Left lung (tissue), 10 donors: ENCODE measurements around the gene VSTM2B. TPM values are rescaled to one million over a fixed set of nuclear protein-coding genes. Genes with fewer than 3 reads are reported as not detected.

Experiments used
- ATAC-seq: fragments of 200-7000 bp; cut with Tn5 transposase; one replicate; pipeline ENCODE4 v1.9.1; 2020; ENCODE audit warnings: moderate library complexity
- DNase-seq, 4 donors: peaks; one replicate each; pipeline ENCODE4 v3.0.0-alpha.2; 2013 to 2020
- H3K27ac ChIP-seq, 2 donors: fragments of 200-600 bp; sonication (generic) in 1 of 2; one replicate each; pipeline versions ENCODE4 v1.5.0 to v1.8.0; 2020 to 2021
- H3K27me3 ChIP-seq, 2 donors: fragments of 200-600 bp; sonication (generic) in 1 of 2; one replicate each; pipeline versions ENCODE4 v1.5.0 to v1.8.0; 2020 to 2021
- H3K36me3 ChIP-seq, 2 donors: fragments of 200-600 bp; sonication (generic) in 1 of 2; one replicate each; pipeline versions ENCODE4 v1.5.0 to v1.8.0; 2020 to 2021
- H3K4me1 ChIP-seq, 2 donors: fragments of 200-600 bp; one replicate each; pipeline ENCODE4 v1.8.0; 2021
- H3K4me3 ChIP-seq, 2 donors: fragments of 200-600 bp; sonication (generic) in 1 of 2; one replicate each; pipeline versions ENCODE4 v1.5.0 to v1.8.0; 2020 to 2021; ENCODE audit warnings: mild to moderate bottlenecking in 1 of 2
- H3K9me3 ChIP-seq, 2 donors: fragments of 200-600 bp; sonication (generic) in 1 of 2; one replicate each; pipeline versions ENCODE4 v1.5.0 to v1.8.0; 2020 to 2021
- intact Hi-C, 2 donors: fragments of 100-400 bp; cut with DNase I; formaldehyde crosslinking; loops; one replicate each; pipeline versions ENCODE4 v1.11.2 to v1.14.2; 2022
- polyA plus RNA-seq, 6 donors: library from polyadenylated mRNA; unstranded; fragments of 120-200 nt; gene quantifications; one replicate each; pipeline ENCODE4 v1.2.1, GENCODE V29; 2013; ENCODE audit not compliant: insufficient read length in 6 of 6
- total RNA-seq, 2 donors: library from RNA; stranded (reverse); fragmentation: NEBNext Ultra II Directional; extraction: Animal tissue kit (Norgen Biotek cat#: 25700); gene quantifications; one replicate each; pipeline ENCODE4 v1.2.1, GENCODE V29; 2021
- TF ChIP-seq, protein P1 (sequence below), 2 donors: fragments of 200-600 bp; sonication (generic) in 1 of 2; IDR thresholded peaks; one replicate each; pipeline versions ENCODE4 v1.5.0 to v1.8.0; 2021; ENCODE audit warnings: antibody characterized with exemption in 2 of 2
- donor health status: DM: no; HTN: yes; CAD: no.
- donor health status: DM: no; HTN: no; CAD: no.

The VSTM2B gene
- total and polyA plus RNA-seq, 8 donors = not detected

- intact Hi-C loops = no loop called here
- H3K9me3 ChIP-seq = peaks cover 0 to 9% of the 10 kb centered on the region in 2 donors
- H3K4me1 ChIP-seq = no peaks in the 10 kb centered on the region
- no peaks in the 10 kb centered on the region for H3K36me3 ChIP-seq
- DNase-seq (peak in 1 of 4 donors; percentile 40), ATAC-seq (no peak)
- peaks cover 0 to 50% of the 10 kb centered on the region in 2 donors for H3K27me3 ChIP-seq
- H3K4me3 ChIP-seq = no peak overlapping the region
- H3K27ac ChIP-seq = no peak overlapping the region
- TF ChIP-seq, protein P1, sequence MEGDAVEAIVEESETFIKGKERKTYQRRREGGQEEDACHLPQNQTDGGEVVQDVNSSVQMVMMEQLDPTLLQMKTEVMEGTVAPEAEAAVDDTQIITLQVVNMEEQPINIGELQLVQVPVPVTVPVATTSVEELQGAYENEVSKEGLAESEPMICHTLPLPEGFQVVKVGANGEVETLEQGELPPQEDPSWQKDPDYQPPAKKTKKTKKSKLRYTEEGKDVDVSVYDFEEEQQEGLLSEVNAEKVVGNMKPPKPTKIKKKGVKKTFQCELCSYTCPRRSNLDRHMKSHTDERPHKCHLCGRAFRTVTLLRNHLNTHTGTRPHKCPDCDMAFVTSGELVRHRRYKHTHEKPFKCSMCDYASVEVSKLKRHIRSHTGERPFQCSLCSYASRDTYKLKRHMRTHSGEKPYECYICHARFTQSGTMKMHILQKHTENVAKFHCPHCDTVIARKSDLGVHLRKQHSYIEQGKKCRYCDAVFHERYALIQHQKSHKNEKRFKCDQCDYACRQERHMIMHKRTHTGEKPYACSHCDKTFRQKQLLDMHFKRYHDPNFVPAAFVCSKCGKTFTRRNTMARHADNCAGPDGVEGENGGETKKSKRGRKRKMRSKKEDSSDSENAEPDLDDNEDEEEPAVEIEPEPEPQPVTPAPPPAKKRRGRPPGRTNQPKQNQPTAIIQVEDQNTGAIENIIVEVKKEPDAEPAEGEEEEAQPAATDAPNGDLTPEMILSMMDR (IDR thresholded peaks at IDR 0.05) = no peak
Measured at GRCh38 chr19:29479941-29480340, 45.9 kb upstream of the VSTM2B start.

GRCh38 chr19:29480507-29480906 lies 45.3 kb upstream of the VSTM2B start:
- DNase-seq (peak in 1 of 4 donors; percentile 36), ATAC-seq (no peak)
- Histone ChIP-seq H3K36me3 (no peaks in the 10 kb centered on the region), H3K27ac (no peak overlapping the region), H3K4me1 (no peaks in the 10 kb centered on the region), H3K9me3 (peaks cover 0 to 9% of the 10 kb centered on the region in 2 donors), H3K27me3 (peaks cover 0 to 49% of the 10 kb centered on the region in 2 donors), H3K4me3 (no peak overlapping the region)
- intact Hi-C loops = no loop called here
- TF ChIP-seq, protein P1 (IDR thresholded peaks at IDR 0.05) = no peak

DNA sequence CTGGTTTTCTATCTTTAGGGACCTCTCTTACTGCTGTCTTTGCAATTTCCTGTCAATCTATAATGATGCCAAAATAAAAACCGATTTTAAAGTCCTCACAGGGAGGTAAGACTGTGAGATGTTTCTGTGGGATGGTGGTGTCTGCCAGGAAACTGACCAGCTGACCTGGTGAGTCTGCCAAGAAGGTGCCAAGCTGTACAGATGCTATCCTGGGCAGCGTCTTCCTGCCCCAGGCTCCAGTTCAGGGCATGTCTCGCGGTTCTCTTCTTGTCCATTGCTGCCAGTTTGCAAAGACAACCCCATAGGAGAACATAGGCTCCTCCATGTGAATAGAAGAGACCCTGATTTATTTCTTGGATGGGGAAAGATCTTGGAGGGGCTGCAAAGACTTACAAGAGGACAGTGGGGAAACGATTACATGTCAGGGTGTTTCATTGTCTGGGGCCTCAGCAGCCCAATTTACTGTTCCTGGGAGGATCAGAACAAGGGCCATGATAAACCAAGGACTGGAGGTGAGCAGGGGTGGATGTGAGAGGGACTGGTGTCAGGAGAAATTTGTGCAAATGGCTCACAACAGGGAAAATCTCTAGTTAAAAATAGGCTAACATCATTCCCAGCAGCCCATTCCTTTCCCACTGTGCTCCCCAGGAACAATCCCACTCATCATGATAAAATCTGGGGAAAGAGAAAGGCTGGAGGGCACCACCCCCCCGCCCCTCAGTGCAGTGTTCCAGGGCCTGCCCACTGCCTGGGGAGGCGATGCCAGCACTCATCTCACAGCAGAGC lies 42.7 kb upstream of the VSTM2B start:
- Histone ChIP-seq H3K27ac (no peak overlapping the region), H3K4me1 (no peaks in the 10 kb centered on the region), H3K4me3 (no peak overlapping the region), H3K36me3 (no peaks in the 10 kb centered on the region), H3K27me3 (peaks cover 0 to 35% of the 10 kb centered on the region in 2 donors), H3K9me3 (peaks cover 0 to 9% of the 10 kb centered on the region in 2 donors)
- TF ChIP-seq, protein P1 (IDR thresholded peaks at IDR 0.05) = no peak
- no peak for DNase-seq
- intact Hi-C loops = no loop called here
- no peak for ATAC-seq

DNA sequence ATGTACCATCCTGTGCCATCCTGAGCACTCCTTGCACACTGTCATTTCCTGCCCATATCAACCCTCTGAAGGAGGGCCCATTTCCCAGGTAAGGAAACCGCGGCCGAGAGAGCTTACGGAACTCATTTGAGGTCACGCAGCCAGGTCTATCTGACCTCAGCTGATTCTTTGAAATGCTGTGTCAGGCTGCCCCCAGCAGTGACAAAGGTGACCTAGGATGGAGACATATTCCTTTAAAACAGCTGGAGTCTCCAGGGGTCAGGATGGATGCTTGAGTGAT lies 42.2 kb upstream of the VSTM2B start:
- intact Hi-C loops = no loop called here
- no peak overlapping the region for H3K4me3 ChIP-seq
- no peak overlapping the region for H3K27ac ChIP-seq
- H3K9me3 ChIP-seq = peaks cover 0 to 9% of the 10 kb centered on the region in 2 donors
- no peak for DNase-seq
- TF ChIP-seq, protein P1 (IDR thresholded peaks at IDR 0.05) = no peak
- peaks cover 0 to 32% of the 10 kb centered on the region in 2 donors for H3K27me3 ChIP-seq
- ATAC-seq = no peak
- no peaks in the 10 kb centered on the region for H3K36me3 ChIP-seq
- H3K4me1 ChIP-seq = no peaks in the 10 kb centered on the region

DNA sequence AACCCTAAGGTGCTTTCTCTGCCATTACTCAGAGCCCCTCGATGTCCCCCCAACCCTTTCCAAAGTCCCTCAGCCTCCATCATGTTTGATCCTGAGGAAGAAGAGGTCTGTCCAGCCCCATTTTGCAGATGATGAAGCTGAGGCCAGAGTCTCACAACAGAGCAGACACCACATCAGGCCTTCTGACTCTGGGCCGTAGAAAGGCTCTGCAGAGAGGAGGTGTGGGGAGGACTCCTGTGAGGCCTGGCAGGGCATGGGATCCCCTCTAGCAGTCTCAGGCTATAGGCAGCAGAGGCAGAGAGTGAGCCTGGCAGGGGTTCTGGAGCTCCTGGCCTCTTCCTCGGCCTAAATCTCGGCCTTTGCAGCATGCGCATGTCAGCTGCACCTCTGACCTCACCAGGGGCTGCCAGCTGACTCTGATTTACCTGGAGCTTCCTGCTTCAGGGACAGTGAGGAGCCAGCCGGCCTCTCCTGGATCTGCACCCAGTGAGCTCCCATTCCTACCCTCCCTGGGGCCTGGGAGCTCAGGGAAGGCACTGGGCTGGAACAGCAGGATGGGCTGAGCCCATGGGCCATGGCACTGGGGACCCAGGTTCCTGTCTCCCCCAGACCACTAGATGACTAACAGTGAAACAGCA lies 41.7 kb upstream of the VSTM2B start:
- Histone ChIP-seq H3K36me3 (no peaks in the 10 kb centered on the region), H3K4me1 (no peaks in the 10 kb centered on the region), H3K27me3 (peaks cover 0 to 32% of the 10 kb centered on the region in 2 donors), H3K4me3 (no peak overlapping the region), H3K9me3 (peaks cover 0 to 9% of the 10 kb centered on the region in 2 donors), H3K27ac (no peak overlapping the region)
- DNase-seq (no peak), ATAC-seq (no peak)
- TF ChIP-seq, protein P1 (IDR thresholded peaks at IDR 0.05) = no peak
- intact Hi-C loops = no loop called here
